Brain microvascular endothelial cell (primary cell): ENCODE measurements around the gene GATB.

Experiments used
- DNase-seq: peaks from one replicate; pipeline ENCODE4 v3.0.0-alpha.2; 2020
- H3K27ac ChIP-seq: fragments of 250-450 bp; sonication (Bioruptor Pico); 2 replicates; pipeline ENCODE4 v1.5.1; 2020; ENCODE audit warnings: mild to moderate bottlenecking, moderate library complexity
- H3K27me3 ChIP-seq: fragments of 250-450 bp; sonication (Bioruptor Pico); replicated peaks from 2 replicates; pipeline ENCODE4 v1.5.1; 2020; ENCODE audit warnings: mild to moderate bottlenecking
- H3K36me3 ChIP-seq: fragments of 250-450 bp; sonication (Bioruptor Pico); replicated peaks from 2 replicates; pipeline ENCODE4 v1.5.1; 2020; ENCODE audit warnings: mild to moderate bottlenecking
- H3K4me3 ChIP-seq: 2 replicates; pipeline ENCODE4 v1.5.1; 2011; ENCODE audit warnings: low read depth, mild to moderate bottlenecking, control low read depth, low read length, moderate library complexity
- in situ Hi-C: cut with HindIII; loops from 2 replicates; pipeline ENCODE4 v1.10.0; 2017; ENCODE audit warnings: low sequenced_read_pairs, low pct_ligation_motif_present
- TF ChIP-seq, protein P1 (sequence below): IDR thresholded peaks from 2 replicates; pipeline ENCODE4 v1.5.1; 2011; ENCODE audit warnings: low read depth, mild to moderate bottlenecking, moderate library complexity, low read length, control low read depth, inconsistent platforms; ENCODE audit errors: missing control alignments

Gene GATB

DNA sequence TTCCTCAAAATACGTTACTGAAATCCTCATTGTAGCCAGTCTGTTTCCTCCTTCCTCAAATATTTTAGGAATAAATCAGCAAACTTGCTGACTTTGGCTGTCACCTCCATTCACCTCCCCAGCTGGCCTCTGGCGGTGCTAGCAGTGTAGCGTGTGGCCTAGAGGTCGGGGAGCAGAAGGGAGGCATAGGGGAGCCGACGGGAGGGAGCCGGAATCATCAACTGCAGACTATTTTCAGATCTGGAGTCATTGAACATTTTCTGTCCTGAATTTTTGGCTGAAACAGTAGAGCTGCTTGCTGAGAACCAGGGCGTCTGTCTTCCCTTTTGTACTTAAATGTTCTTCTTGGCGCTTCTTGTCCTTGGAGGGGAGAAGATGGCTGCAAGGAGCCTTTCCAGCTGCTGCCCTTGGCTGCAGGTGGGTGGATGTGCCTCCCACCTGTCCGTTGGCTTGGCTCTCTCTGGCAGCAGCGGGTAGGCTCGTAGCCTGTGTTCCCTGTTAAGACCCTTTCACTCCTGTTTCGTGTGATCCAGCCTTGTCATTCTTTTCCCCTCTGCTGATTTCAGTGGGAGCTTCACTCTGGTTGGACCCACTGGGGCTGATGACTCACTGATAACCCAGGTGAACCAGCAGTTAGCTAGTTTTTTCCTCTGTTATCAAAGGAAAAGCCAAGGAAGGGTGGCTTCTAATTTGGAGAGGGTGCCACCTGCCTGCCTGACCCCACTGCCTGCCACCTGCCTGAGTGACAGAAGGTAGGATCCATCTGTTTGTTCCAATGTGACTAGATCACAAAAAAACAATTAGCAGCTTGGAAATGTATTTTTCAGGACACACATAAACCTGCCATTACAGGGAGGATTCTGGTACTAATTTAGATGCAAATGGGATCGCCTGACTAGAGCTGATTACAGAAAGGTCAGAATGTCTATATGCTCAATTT is 135.9 kb downstream of the GATB start:
- no peak overlapping the region for H3K4me3 ChIP-seq
- DNase-seq: no peak
- TF ChIP-seq, protein P1, sequence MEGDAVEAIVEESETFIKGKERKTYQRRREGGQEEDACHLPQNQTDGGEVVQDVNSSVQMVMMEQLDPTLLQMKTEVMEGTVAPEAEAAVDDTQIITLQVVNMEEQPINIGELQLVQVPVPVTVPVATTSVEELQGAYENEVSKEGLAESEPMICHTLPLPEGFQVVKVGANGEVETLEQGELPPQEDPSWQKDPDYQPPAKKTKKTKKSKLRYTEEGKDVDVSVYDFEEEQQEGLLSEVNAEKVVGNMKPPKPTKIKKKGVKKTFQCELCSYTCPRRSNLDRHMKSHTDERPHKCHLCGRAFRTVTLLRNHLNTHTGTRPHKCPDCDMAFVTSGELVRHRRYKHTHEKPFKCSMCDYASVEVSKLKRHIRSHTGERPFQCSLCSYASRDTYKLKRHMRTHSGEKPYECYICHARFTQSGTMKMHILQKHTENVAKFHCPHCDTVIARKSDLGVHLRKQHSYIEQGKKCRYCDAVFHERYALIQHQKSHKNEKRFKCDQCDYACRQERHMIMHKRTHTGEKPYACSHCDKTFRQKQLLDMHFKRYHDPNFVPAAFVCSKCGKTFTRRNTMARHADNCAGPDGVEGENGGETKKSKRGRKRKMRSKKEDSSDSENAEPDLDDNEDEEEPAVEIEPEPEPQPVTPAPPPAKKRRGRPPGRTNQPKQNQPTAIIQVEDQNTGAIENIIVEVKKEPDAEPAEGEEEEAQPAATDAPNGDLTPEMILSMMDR: no peak
- no peak overlapping the region for H3K27ac ChIP-seq
- in situ Hi-C loops: no loop called here
- no peaks in the 10 kb centered on the region for H3K36me3 ChIP-seq
- no peaks in the 10 kb centered on the region for H3K27me3 ChIP-seq
